ENCODE data around the gene IGFBP6. TPM values are rescaled to one million over a fixed set of nuclear protein-coding genes. Genes with fewer than 3 reads are reported as not detected.

The IGFBP6 gene
- total and polyA plus RNA-seq, 7 donors = 3.0 to 444 (median 133) TPM

DNA sequence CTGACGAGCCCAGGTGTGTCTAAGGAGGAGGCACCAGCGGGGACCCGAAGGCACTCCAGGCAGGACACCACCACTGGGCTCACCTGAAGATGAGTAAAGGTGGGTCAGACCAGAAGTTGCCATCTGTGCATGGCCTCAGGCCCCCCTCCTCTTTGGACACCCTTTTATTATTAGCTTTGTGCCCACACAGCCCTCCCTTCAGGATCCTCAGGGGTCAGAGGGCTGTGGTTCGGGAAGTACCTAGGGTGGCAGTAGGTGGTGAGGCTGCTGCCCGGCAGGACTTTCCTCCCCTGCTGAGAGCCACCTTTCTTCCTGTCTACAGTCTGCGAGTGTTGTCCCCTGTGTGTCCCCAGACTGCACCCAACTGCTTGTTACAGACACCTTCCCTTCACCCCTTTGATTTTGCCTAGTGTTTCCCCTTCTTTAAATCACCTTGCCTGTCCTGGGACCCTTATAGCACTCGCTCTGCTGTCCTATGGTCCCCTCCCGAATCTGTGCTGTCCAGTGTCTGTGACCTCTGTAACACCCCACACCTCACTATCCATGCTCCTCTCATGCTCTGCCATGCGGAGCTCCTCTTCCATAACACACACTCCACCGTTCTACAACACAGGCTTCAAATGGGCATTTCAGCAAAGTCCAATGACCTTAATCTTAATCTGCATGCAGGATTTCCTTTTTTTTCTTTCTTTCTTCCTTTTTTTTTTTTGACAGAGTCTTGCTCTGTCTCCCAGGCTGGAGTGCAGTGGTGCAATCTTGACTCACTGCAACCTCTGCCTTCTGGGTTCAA, 31.5 kb downstream of the IGFBP6 start:
- Histone ChIP-seq H3K27ac (no peak overlapping the region), H3K27me3 (no peaks in the 10 kb centered on the region), H3K36me3 (no peaks in the 10 kb centered on the region), H3K4me3 (no peak overlapping the region), H3K4me1 (no peaks in the 10 kb centered on the region), H3K9me3 (no peaks in the 10 kb centered on the region)
- no peak for TF ChIP-seq CTCF (IDR thresholded peaks at IDR 0.05)
- TF ChIP-seq POLR2A (IDR thresholded peaks at IDR 0.05) = no peak
- TF ChIP-seq POLR2AphosphoS5 (IDR thresholded peaks at IDR 0.05) = no peak
- TF ChIP-seq EP300 (IDR thresholded peaks at IDR 0.05) = no peak
- no peak for DNase-seq
- 85 to 88% methylated on average over 10 of the region's 10 CpGs for WGBS, 2 donors
- intact Hi-C loops (cut with DNase I) = no loop called here

DNA sequence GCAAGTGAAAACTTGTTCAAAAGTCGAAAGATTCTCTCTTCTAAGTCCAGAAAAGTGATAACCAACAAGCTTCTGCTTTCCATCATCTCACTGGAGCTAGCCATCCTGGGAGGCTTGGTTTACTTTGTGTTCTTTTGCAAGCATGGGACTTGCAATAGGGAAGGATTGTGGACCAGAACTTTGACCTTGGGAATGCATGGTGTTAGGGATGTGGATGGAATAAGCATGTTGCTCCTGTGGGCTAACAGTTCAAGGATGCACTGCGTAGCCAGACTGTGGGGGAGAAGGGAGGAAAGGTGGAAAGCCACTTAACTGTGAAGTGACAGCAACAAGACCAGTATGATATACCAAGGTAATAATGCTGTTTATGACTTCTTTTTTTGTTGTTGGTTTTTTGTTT, 34.4 kb downstream of the IGFBP6 start:
- peaks cover 0 to 2% (median under 1%) of the 10 kb centered on the region in 4 donors for H3K9me3 ChIP-seq
- 93% methylated on average over 2 of the region's 2 CpGs for WGBS, 2 donors
- no peak overlapping the region for H3K27ac ChIP-seq
- no peaks in the 10 kb centered on the region for H3K27me3 ChIP-seq
- DNase-seq = no peak
- H3K4me3 ChIP-seq = no peak overlapping the region
- no peaks in the 10 kb centered on the region for H3K4me1 ChIP-seq
- H3K36me3 ChIP-seq = no peaks in the 10 kb centered on the region
- intact Hi-C loops (cut with DNase I) = no loop called here
- TF ChIP-seq POLR2A (IDR thresholded peaks at IDR 0.05) (no peak), CTCF (IDR thresholded peaks at IDR 0.05) (no peak), EP300 (IDR thresholded peaks at IDR 0.05) (no peak), POLR2AphosphoS5 (IDR thresholded peaks at IDR 0.05) (no peak)

- Histone ChIP-seq H3K36me3 (no peaks in the 10 kb centered on the region), H3K4me3 (no peak overlapping the region), H3K27me3 (no peaks in the 10 kb centered on the region), H3K9me3 (peaks cover 0 to 5% (median 2%) of the 10 kb centered on the region in 4 donors), H3K27ac (no peak overlapping the region), H3K4me1 (no peaks in the 10 kb centered on the region)
- TF ChIP-seq EP300 (IDR thresholded peaks at IDR 0.05) = no peak
- no peak for DNase-seq
- intact Hi-C loops (cut with DNase I) = no loop called here
- 72 to 95% methylated on average over 3 of the region's 3 CpGs for whole genome bisulfite sequencing, 2 donors
Observed at GRCh38 chr12:53133722-53134121, 36.3 kb downstream of the IGFBP6 start.

DNA sequence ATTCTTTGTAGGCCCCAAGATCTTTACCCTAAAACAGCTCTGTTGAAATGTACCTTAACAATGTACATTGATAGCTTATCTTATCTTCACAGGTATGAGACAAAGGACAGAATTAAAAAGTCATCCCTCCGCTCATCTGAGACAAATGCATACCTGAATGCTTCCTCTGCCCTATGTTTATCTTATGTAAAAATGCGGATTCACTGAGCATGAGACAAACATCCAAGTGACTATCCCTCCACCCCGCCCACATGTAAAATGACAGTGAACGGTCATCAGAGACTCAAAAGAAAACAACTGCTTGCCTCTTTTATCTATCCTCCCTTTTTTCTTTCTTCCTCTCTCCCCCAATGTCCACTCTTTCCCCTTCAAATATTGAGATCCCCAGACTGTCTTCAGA, 45.9 kb downstream of the IGFBP6 start:
- Histone ChIP-seq H3K27ac (no peak overlapping the region), H3K9me3 (no peaks in the 10 kb centered on the region), H3K4me3 (no peak overlapping the region), H3K36me3 (no peaks in the 10 kb centered on the region), H3K4me1 (no peaks in the 10 kb centered on the region), H3K27me3 (no peaks in the 10 kb centered on the region)
- DNase-seq = no peak
- WGBS, 2 donors = 69 to 87% methylated on average over 4 of the region's 4 CpGs
- TF ChIP-seq POLR2A (IDR thresholded peaks at IDR 0.05) (no peak), POLR2AphosphoS5 (IDR thresholded peaks at IDR 0.05) (no peak), CTCF (IDR thresholded peaks at IDR 0.05) (no peak), EP300 (IDR thresholded peaks at IDR 0.05) (no peak)
- intact Hi-C loops (cut with DNase I) = no loop called here

DNA sequence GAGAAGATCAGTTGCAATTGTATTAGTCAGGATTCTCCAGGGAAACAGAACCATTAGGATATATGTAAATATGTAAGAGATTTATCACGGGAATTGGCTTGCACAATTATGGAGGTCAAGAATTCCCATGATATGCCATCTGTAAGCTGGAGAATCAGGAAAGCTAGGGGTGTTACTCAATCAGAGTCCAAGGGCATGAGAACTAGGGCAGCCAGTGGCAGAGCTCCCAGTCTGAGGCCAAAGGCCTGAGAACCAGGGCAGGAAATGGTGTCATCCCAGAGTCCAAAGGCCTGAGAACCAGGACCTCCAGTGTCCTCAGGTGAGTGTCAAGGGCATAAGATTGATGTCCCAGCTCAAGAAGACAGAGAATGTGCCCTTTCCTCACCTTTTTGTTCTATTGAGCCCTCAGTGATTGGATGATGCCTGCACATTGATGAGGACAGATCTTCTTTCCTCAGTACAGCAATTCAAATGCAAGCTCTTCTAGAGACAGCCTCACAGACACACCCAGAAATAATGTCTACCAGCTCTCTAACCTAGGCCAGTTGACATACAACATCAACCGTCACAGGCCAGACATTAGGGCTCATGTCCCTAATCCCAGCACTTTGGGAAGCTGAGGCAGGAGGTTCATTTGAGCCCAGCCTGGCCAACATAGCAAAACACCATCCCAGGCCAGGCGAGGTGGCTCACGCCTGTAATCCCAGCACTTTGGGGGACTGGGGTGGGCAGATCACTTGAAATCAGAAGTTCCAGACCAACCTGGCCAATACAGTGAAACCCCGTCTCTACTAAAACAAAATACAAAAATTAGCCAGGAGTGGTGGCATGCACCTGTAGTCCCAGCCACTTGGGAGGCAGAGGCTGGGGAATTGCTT, 48.2 kb downstream of the IGFBP6 start:
- H3K27ac ChIP-seq = no peak overlapping the region
- 91 to 93% methylated on average over 5 of the region's 5 CpGs for WGBS, 2 donors

More for the DNA sequence above, 48.2 kb downstream of the IGFBP6 start:
- intact Hi-C loops (cut with DNase I) = no loop called here
- Histone ChIP-seq H3K36me3 (no peaks in the 10 kb centered on the region), H3K27me3 (no peaks in the 10 kb centered on the region), H3K4me1 (no peaks in the 10 kb centered on the region), H3K9me3 (no peaks in the 10 kb centered on the region), H3K4me3 (no peak overlapping the region)
- no peak for TF ChIP-seq EP300 (IDR thresholded peaks at IDR 0.05)
- no peak for TF ChIP-seq POLR2A (IDR thresholded peaks at IDR 0.05)
- TF ChIP-seq POLR2AphosphoS5 (IDR thresholded peaks at IDR 0.05) = no peak
- TF ChIP-seq CTCF (IDR thresholded peaks at IDR 0.05) = no peak
- DNase-seq = no peak

All from sigmoid colon (tissue), 7 donors.